ENCODE data around the gene ATP8B1.

- TF ChIP-seq CTCF (IDR thresholded peaks at IDR 0.05; ENCODE audit: borderline replicate concordance, extremely low read depth, low read length, poor library complexity, severe bottlenecking): no peak
- no peak for TF ChIP-seq EZH2 (IDR thresholded peaks at IDR 0.05; ENCODE audit: borderline replicate concordance, low read depth, low read length, severe bottlenecking)
Observed at GRCh38 chr18:57793302-57793986, 9.7 kb downstream of the ATP8B1 start.

Data from DND-41 (cell line).